ENCODE data around the gene SRSF6.
A peak's percentile ranks its signal among the peaks of the same experiment; 100 is the strongest.
"Not testable (repeated sequence)": the region's sequence is repeated elsewhere in the genome, so short reads cannot be mapped to it uniquely, and the experiment has no call there.

Gene SRSF6

DNA sequence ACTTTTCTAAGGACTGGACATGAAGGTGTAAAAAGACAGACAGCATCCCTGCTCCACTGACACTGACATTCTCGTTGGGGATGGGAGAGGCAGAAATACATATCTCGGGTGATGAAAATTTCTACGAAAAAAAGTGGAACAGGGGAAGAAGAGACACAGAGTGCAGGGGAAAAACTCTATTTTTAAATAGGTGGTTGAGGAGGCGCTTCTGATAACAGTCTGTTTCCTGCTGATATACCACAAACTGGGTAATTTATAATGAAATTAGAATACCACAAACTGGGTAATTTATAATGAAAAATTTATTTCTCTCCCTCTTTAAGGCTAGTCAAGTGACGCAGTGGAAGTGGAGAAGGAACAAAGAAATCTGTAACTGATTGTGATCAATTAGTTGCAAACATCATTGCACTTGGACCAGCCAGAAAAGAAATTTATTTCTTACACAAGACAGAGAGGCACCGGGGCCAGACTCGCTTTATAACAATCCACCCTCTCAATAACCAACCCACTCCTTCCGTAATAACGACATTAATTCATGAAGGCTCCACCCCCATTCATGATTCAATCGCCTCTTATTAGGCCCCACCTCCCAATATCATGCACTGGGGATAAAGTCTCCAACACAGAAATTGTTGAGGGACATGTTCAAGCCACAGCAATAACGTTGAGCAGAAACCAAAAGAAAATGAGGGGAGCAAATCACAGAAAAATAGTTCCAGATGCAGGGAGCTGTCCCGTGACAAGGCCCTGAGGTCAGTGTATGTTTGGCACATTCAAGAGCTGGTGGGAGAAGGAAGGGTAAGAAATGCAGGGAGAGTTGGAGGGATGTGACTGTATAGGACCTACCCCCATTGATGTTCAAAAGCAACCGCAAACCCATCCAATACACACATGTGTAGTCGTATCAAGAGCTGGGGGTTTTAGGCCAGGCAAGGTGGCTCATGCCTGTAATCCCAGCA, 6.6 kb upstream of the SRSF6 start:
- DNase-seq = no peak

DNA sequence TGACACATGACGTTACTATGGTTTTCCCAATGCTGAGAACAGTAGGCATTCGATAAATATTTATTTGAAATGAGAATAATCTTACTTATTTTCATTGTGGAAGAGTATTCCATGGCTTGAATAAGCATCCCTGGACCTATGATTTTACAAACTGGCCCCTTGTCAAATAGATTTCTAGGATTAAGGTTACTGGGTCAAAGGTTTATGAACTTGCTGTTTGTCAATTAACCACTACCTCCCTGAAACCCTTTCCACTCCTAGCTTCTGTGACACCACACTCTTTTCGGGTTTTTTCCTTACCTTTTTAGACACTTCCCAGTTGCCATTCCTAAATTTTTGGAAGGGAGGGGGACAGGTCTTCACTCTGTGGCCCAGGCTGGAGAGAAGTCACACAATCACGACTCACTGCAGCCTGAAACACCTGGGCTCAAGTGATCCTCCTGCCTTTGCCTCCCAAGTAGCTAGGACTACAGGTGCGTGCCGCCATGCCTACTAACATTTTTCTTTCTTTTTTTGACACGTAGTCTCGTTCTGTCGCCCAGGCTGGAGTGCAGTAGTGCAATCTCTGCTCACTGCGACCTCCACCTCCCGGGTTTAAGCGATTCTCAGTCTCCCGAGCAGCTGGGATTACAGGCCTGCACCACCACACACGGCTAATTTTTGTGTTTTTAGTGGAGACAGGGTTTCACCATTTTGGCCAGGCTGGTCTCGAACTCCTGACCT, 5.1 kb upstream of the SRSF6 start:
- no peak for DNase-seq

DNA sequence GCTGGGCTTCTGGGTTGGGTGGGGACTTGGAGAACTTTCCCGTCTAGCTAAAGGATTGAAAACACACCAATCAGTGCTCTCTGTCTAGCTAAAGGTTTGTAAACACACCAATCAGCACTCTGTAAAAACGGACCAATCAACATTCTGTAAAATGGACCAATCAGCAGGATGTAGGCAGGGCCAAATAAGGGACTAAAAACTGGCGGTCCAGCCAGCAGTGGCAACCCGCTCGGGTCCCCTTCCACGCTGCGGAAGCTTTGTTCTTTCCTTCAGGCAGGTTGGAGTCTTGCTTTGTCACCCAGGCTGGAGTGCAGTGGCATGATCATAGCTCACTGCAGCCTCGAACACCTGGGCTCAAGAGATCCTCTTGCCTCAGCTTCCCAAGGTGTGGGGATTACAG, 1.4 kb upstream of the SRSF6 start:
- DNase-seq = not testable (repeated sequence)

DNA sequence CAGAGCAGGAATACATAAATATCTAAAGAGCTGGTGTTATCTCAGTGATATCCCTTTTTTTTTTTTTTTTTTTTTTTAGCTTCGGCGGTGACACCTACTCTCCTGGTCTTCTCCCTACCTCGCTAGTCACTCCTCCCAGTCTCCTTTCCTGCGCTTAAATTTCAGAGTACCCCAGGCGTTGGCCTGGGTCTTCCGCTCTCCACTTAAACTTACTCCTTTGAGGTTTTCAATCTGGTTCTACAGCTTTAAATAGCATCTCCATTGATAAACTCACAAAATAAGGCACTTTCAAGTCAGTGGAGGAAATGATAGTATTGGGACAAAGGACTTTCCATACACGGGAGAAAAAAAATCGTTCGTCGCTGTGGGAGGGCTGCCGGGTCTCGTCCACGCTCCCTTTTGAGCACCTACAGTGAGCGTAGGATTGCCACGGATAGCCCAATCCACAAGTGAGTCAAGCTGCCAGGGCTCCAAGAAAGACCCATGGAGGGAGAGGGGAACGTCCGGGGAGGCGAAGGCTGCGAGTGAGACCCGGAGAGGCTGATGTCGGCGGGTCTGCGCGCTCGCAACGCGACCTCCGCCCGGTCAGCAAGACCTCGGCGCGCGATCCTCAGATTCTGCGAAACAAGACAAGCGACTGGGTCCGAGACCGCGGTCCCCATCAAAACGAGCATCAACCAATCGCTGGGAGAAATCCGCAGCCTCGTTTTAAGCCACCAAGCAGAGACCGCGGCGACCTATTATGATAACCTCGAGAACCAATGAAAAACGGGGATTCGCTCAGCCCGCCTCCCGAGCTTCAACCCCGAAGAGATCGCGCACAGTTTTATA, 672 bp upstream of the SRSF6 start:
- DNase-seq = peak; percentile 77

DNA sequence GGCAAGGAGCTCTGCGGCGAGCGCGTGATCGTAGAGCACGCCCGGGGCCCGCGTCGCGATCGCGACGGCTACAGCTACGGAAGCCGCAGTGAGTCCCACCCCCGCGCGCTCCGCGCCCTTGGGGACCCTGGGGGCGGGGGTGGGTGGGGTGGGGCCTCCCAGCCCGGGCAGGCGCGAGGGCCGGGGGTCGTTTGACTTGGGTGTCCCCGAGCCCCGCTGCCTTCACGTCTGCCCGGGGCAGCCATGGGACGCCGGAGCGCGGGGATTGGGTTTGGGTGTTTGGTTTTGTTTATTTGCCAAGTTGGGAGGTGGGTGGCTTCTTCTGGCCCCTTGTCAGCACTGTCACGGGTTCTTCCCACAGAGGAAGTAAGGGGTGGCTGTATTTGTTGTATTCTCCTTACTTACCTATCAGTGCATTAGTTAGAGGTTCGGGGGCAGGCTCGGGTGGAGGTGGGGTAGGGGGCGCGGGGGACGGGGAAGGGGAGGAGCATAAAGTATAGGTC, 777 bp downstream of the SRSF6 start:
- DNase-seq = no peak

DNA sequence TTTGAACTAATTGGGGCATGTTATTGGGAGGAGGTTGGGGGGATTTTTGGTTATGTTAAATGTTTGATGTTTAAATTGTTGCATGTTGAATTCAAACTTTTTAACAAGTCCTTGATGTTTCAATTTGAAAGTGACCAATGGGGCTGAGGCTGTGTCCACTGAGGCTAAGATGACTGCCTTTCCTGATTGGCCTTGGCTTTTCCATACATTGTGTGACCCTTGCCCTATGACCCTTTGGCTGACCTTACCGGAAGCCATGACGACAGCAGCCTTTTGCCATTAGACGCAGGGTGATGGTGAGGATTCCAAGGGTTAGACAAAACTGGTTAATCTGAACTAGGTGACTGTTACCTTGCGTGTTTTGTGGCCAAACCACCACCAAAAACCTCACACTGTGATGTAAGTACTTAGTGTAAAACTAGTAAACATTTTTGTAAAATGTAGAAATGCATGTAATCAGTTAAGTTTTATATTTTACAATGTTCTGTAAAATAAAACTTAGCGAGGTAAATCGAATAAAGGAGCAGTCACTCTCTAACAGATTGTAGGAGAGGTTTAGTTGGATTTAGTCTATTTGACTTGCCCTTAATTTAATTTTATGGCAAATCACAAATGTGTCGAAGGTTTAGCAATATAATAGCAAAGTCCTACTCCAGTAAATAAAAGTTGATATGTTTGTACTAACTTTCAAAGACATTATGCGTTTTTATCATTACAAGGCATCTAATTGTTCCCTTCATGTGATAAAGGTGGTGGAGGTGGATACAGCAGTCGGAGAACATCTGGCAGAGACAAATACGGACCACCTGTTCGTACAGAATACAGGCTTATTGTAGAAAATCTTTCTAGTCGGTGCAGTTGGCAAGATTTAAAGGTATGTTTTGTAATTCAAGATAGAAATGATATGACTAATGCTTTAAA, 1.6 kb downstream of the SRSF6 start:
- no peak for DNase-seq

DNA sequence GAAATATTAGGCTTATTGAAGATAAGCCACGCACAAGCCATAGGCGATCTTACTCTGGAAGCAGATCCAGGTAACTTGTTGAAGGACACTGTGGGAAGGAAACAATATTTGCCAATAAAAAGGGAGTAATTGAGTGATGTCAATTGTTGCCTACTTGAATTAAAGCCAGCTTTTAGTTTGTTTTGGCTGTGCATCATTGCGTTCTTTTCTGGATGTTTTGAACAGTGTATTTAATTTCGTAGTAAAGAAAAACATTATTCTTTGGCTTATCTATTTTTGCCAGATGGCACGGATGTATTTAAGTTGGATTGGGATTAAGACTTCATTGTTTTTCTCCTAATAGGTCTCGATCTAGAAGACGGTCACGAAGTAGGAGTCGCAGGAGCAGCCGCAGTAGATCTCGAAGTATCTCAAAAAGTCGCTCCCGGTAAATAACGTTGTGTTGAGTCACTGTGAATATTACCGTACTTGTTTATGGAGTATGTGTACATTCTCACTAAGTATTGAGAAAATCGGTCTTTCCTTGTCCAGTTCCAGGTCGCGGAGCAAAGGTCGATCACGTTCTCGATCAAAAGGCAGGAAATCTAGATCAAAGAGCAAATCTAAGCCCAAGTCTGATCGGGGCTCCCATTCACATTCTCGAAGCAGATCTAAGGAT, 2.6 kb downstream of the SRSF6 start:
- DNase-seq = no peak

DNA sequence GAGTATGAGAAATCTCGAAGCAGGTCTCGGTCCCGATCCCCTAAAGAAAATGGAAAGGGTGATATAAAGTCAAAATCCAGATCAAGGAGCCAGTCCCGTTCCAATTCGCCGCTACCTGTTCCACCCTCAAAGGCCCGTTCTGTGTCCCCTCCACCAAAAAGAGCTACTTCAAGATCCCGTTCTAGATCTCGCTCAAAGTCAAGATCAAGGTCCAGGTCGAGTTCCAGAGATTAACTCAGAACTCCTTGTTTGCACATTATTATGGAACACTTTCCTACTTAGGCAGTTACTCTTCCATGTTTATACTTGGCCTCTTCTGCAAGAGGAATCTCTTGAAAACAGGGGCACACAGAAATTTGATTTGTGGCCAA, 3.1 kb downstream of the SRSF6 start:
- no peak for DNase-seq

DNA sequence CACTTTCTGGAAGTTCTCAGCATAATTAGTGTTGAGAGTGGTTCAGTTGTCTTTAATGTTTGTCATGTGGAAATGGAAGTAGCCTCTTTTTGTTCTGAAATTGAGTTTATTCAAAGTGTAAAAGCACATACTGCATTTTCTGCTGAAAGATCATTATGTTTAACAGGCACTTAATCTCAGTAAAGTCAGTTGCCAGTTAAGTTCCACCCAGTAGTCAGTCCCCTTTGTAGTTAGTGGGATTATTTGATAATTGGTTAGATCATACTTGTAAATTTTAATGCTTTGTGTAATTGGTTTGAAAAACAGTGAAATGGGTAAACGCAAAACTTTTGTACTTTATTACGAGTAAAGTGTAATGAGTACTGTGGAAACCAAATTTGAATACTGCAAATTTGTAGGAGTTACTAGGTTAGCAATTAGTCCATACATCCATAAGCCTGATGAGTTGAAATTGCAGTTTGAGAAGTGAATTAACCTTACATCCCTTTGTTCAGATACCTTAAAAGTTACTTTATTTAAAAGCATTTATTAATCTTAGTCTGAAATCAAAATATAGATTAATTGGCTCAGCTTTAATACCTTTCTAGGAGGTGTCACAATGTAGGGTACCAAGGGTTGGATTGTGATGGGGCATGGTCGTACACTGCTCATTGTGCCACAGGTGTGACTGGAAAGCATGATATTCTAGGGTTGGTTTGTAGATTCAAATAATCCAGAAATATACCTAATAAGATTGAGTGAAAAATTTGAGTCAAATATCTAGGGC, 4.4 kb downstream of the SRSF6 start:
- DNase-seq = no peak

DNA sequence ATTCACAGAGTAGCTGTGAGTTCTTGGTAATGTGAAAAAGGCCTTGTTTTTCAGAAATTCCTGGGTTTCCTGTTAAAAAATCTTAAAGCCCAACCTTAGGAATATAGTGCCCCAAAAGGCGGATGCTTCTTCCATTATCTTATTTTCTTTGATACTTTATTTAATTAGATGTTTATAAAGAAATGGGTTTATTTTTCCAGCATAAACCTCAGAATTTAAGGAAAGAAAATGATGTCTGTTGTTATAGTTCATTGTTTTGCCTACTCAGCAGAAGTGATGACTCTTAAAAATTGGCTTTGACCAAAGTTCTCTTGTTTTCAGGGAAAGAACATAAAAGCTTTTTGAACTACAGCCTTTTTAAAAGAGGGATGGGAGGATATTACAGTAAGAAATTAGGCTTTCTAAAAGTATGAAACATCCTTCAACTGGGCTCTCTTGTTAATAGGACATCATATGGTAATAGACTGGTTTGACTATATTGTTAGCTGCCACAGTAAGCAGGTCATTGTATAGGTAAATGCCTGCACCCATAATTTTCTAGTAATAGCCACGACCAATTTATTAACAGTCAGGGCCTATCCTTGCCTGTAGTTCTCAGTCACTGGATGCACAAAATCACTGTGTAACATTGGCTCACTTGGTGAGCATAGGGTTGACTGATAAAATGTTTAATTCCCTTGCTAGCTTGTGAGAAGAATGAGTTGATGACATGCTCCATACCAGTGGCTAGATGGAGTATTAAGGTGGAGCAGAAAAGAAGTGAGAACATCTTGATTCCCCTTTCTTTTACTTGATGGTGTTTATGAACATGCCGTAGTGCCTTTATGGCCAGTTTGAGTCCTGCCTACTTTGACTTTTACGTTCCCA, 5.2 kb downstream of the SRSF6 start:
- DNase-seq = no peak

DNA sequence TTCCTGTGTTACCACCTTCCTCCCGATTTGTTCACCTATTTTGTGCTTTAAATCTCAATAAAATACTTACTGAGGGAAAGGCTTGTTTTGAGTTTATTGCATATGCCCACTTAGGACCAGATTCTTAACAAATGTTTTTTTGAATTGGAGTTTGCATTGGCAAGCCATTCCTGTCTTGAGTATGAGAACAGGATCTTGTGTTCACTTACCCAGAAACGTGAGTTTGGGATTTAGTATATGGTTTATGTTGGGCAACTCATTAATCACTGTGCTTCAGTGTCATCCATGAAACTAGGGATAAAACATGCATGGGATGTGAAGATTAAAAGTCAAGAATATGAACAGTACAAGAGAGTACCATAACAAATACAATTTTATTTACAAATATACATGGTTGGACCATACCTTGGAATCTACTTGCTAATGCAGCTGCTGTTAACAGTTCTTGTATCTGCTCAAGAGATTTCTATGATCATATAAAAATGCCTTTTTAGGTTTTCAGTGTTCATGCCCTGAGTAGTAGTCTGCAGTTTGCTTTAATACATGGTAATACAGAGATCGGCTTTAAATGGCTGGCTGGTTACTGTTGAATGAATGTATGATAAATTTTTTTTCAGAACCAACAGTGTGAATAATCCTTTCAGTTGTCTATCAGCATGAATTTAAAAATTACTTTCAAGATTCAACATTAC, 6.0 kb downstream of the SRSF6 start:
- no peak for DNase-seq

DNA sequence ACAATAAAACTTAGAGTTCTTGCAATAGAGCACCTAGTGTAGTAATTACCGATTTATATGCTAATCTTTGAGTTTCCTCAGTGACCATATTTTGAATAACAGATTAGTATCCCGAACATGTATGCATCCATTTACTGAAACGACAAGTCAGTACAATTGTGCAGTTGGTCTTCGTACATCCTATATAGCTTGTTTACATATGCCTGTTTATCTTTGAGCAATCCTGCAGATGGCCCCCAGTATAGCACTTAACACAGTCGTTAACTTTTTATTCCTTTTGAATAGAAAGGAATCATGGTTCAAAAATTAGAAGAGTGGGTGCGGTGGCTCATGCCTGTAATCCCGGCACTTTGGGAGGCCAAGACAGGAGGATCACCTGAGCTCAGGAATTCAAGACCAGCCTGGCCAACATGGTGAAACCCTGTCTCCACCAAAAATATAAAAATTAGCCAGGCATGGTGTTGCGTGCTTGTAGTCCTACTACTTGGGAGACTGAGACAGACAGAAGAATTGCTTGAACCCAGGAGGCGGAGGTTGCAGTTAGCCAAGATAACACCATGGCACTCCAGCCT, 6.6 kb downstream of the SRSF6 start:
- no peak for DNase-seq

DNA sequence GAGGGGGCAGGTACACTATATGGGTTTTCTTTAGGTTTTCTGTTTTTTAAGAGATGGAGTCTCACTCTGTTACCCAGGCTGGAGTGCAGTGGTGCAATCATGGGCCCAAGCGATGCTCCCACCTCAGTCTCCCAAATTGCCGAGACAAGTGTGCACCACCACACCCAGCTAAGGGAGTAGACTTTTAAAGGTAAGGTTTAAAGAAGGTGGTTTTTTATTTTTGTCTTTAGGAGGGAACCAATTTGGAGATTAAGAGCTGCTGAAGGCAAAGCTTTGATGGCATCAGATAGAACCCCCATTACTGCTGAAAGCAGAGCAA, 7.9 kb downstream of the SRSF6 start:
- DNase-seq = no peak

DNA sequence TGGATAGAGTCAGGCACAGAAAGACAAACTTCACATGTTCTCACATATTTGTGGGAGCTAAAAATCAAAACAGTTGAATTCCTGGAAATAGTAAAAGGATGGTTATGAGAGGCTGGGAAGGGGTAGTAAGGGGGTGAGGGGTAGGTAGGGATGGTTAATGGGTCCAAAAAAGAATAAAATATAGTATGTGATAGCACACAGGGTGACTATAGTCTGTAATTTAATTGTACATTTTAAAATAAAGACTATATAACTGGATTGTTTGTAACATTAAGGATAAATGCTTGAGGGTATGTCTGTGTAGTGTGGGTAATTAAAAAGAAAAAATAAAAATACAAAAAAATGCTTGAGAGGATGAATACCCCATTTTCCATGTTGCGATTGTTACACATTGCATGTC, 9.9 kb downstream of the SRSF6 start:
- DNase-seq = no peak

DNA sequence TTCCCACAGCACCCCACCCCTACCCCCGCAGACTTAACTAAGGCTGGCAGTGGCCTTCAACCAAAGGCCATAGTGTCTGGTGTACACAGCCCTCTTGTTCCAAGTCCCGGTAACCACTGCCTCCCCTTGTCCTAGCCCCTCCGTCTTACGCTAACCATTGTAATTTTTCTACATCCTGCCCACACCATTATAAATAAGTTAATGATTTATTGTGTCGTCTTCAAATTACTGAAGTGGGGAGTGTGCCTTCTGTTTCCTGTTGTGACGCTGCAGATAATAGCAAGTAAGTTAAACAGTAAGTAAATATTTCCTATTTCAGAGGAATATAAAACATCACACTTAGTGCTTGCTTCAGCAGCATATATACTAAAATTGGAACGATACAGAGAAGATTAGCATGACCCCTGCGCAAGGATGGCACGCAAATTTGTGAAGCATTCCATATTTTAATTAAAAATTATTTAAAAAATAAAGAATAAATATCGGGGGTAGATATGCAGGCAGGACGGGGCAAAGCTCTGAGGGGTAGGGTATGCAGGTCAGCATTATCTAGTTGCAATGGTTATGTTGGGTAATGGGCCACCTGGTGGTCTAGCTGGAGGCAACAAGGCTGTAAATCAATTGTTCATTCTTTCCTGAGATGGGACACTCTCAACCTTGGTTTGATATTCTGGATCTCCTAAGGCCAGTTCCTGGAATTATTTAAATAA, 15.1 kb downstream of the SRSF6 start:
- DNase-seq = no peak

DNA sequence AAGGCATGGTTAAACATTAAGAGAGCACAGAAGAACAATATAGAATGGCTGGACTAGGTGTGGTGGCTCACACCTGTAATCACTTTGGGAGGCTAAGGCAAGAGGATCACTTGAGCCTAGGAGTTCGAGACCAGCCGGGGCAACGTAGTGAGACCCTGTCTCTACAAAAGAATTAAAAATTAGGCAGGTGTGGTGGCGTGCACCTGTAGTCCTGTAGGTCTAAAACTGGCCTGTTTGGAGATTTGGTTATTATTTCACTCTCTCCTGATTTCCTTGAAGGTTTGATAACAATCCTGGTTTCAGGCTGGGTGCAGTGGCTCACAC, 15.6 kb downstream of the SRSF6 start:
- no peak for DNase-seq

DNA sequence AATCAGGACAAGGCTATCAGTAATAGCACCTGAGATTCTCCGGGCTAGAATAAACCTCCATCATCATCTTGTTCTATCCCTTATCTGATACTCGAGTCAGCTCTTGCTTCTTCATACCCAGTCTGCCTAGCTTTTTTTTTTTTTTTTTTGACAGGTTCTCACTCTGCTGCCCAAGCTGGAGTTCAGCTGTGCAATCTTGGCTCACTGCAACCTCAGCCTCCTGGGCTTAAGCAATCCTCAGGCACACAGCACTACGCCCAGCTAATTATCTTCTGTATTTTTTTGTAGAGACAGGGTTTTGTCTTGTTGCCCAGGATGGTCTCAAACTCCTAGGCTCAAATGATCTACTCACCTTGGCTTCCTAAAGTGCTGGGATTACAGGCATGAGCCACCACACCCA, 19.5 kb downstream of the SRSF6 start:
- DNase-seq = no peak

DNA sequence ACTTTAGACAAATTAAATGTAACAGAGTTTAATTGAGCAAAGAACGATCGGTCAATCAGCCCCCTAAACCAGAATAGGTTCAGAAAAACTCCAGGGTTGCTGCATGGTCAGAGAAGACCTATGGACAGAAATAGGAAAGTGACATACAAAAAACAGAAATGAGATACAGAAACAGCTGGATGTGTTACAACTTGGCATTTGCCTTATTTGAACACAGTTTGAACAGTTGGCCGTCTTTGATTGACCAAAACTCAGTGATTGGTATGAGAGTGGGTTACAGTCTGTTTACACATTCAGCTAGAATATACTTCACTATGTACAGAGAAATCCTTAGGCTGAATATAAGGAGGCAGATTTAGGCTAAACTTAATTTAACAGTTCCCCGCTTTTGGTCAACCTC, 19.9 kb downstream of the SRSF6 start:
- DNase-seq = no peak
